Activated CD8-positive, alpha-beta T cell treated with anti-CD3 and anti-CD28 coated beads, Interleukin-2, amount 10 ng/mL, durations not matched to agents 7 days and 5 days (primary cell): ENCODE measurements around the gene FDXR. TPM values are rescaled to one million over a fixed set of nuclear protein-coding genes. Genes with fewer than 3 reads are reported as not detected.
"Not testable (repeated sequence)": the region's sequence is repeated elsewhere in the genome, so short reads cannot be mapped to it uniquely, and the experiment has no call there.

ENCODE experiments used
- ATAC-seq: fragments of 150-1000 bp; cut with Tn5 transposase; one replicate; pipeline ENCODE4 v1.10.0; 2021; ENCODE audit warnings: moderate library complexity
- CTCF ChIA-PET: fragments of 350-600 bp; sonication (Branson Sonifier 250); formaldehyde crosslinking; loops from one replicate; lab custom pipeline; 2021; ENCODE audit warnings: antibody characterized with exemption; lab: Charles Lee
- POLR2A ChIA-PET: fragments of 350-600 bp; sonication (Branson Sonifier 250); formaldehyde crosslinking; loops from one replicate; lab custom pipeline; 2021; ENCODE audit warnings: antibody characterized with exemption; lab: Charles Lee
- DNase-seq: peaks from one replicate; pipeline ENCODE4 v3.0.0-alpha.2; 2020
- H3K27ac Mint-ChIP-seq: one replicate; pipeline ENCODE4 v1.8.0; 2021; ENCODE audit warnings: mild to moderate bottlenecking, mixed read lengths
- H3K27me3 Mint-ChIP-seq: one replicate; pipeline ENCODE4 v1.8.0; 2021; ENCODE audit warnings: low read depth, mixed read lengths
- H3K36me3 Mint-ChIP-seq: one replicate; pipeline ENCODE4 v1.8.0; 2021; ENCODE audit warnings: low read depth, mixed read lengths
- H3K4me1 Mint-ChIP-seq: one replicate; pipeline ENCODE4 v1.8.0; 2021; ENCODE audit warnings: low read depth, mixed read lengths
- H3K4me3 Mint-ChIP-seq: one replicate; pipeline ENCODE4 v1.8.0; 2021; ENCODE audit warnings: mild to moderate bottlenecking, mixed read lengths
- H3K9me3 Mint-ChIP-seq: one replicate; pipeline ENCODE4 v1.8.0; 2022; ENCODE audit warnings: mixed read lengths; ENCODE audit not compliant: insufficient read depth
- total RNA-seq, 2 experiments: library from RNA; stranded (reverse); gene quantifications; one replicate each; pipeline ENCODE4 v1.2.3, GENCODE V29; 2021

Gene FDXR
- total RNA-seq, 2 experiments from 2014 or later: 29.5 to 35.5 TPM

DNA sequence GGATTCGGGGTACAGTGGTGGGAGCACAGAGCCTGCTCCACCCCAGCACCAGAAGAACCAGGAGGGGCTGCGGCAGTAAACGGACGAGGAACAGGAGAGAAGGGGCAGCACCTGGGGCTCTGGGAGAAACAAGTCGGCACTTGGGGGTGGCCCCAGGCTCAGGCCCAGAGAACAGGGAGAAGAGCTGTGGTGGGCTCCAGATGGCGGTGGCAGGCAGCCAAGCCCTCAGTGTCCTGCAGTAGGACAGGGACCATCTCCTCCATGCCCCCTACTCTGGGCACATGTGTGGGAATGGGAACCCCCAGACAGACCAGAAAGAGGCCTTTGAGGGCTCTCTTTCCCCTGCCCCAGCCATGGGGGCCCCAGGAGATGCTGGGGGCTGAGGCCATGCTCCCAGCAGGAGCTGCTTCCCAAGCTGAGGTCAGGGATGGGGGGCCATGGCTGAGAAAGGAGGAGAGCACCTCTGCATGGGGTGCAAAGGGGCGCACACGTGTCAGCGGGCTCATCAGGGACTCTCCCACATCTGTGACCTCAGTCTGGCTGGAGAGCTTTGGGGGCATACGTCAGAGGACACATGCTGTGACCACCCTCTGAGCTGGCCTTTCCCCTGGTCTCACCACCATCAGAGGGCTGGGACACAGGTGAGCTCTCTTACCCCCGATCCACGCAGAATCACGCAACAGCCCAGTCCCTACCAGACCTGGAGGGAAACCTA is 43.5 kb upstream of the FDXR start:
- H3K4me1 Mint-ChIP-seq: no peaks in the 10 kb centered on the region
- H3K27ac Mint-ChIP-seq: no peak overlapping the region
- ATAC-seq: no peak
- CTCF ChIA-PET: no interaction called here
- peaks cover 6% of the 10 kb centered on the region for H3K27me3 Mint-ChIP-seq
- H3K4me3 Mint-ChIP-seq: no peak overlapping the region
- no peaks in the 10 kb centered on the region for H3K36me3 Mint-ChIP-seq
- no peaks in the 10 kb centered on the region for H3K9me3 Mint-ChIP-seq
- no peak for DNase-seq
- POLR2A ChIA-PET: no interaction called here

GRCh38 chr17:74911423-74911822 is 38.6 kb upstream of the FDXR start:
- H3K27me3 Mint-ChIP-seq, CTCF ChIA-PET, POLR2A ChIA-PET, H3K36me3 Mint-ChIP-seq, H3K27ac Mint-ChIP-seq, ATAC-seq, H3K4me3 Mint-ChIP-seq, H3K9me3 Mint-ChIP-seq, DNase-seq, H3K4me1 Mint-ChIP-seq: not testable (repeated sequence)

DNA sequence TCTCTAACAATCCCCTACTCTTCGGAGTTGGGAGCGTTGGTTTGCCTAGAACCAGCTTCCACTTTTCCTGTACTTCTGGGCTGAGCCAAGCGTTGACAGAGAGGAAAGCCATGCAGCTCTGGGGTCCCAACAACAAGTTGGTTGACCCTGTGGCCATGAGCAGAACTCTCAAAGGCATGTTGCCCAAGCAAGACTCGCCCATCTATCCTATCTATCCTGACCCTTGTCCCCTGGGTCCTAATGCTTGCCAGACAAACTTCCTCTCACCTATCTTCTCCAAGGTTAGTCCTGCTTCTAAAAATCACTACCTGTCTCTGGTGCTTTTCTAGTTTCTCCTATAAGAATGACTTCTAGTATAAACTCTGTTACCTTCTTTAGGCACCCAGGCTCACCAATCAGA is 36.3 kb upstream of the FDXR start:
- H3K36me3 Mint-ChIP-seq, DNase-seq, H3K4me1 Mint-ChIP-seq, CTCF ChIA-PET, H3K9me3 Mint-ChIP-seq, H3K27ac Mint-ChIP-seq, POLR2A ChIA-PET, H3K27me3 Mint-ChIP-seq, ATAC-seq, H3K4me3 Mint-ChIP-seq: not testable (repeated sequence)

- DNase-seq: no peak
- CTCF ChIA-PET: interaction anchor here (1.6 kb wide), 1 partner anchor 16 kb away, joined by 6 read pairs; the partner anchor contains the start of genes OTOP2 and USH1G
- no peak overlapping the region for H3K4me3 Mint-ChIP-seq
- POLR2A ChIA-PET: no interaction called here
- H3K9me3 Mint-ChIP-seq: no peaks in the 10 kb centered on the region
- no peaks in the 10 kb centered on the region for H3K36me3 Mint-ChIP-seq
- ATAC-seq: no peak
- no peaks in the 10 kb centered on the region for H3K4me1 Mint-ChIP-seq
- H3K27me3 Mint-ChIP-seq: peaks cover 7% of the 10 kb centered on the region
- H3K27ac Mint-ChIP-seq: no peak overlapping the region
Observed at GRCh38 chr17:74907012-74907411, 34.2 kb upstream of the FDXR start.

DNA sequence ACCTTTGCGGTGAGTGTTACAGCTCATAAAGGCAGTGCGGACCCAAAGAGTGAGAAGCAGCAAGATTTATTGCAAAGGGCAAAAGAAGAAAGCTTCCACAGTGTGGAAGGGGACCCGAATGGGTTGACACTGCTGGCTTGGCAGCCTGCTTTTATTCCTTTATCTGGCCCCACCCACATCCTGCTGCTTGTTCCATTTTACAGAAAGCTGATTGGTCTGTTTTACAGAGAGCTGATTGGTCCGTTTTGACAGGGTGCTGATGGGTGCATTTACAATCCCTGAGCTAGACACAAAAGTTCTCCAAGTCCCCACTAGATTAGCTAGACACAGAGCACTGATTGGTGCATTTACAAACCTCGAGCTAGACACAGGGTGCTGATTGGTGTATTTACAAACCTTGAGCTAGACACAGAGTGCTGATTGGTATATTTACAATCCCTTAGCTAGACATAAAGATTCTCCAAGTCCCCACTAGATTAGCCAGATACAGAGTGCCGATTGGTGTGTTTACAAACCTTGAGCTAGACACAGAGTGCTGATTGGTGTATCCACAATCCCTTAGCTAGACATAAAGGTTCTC is 33.5 kb upstream of the FDXR start:
- not testable (repeated sequence) for H3K9me3 Mint-ChIP-seq, H3K36me3 Mint-ChIP-seq, H3K27me3 Mint-ChIP-seq, ATAC-seq, H3K4me3 Mint-ChIP-seq, H3K4me1 Mint-ChIP-seq
- peak; percentile 32 for DNase-seq
- ChIA-PET POLR2A (interaction anchor here (0.6 kb wide), 1 partner anchor 119 kb away, joined by 3 read pairs; no protein-coding TSS in a partner anchor), CTCF (interaction anchor here (1.2 to 1.6 kb wide), 2 partner anchors 17 to 55 kb away, joined by 3 to 6 read pairs; partner anchors contain the start of genes OTOP2 and USH1G)
- peak overlapping the region; percentile 25 for H3K27ac Mint-ChIP-seq

GRCh38 chr17:74904687-74905409 is 32.1 kb upstream of the FDXR start:
- no peaks in the 10 kb centered on the region for H3K36me3 Mint-ChIP-seq
- ChIA-PET CTCF (no interaction called here), POLR2A (no interaction called here)
- no peaks in the 10 kb centered on the region for H3K9me3 Mint-ChIP-seq
- H3K4me1 Mint-ChIP-seq: no peaks in the 10 kb centered on the region
- no peak overlapping the region for H3K4me3 Mint-ChIP-seq
- H3K27ac Mint-ChIP-seq: no peak overlapping the region
- peaks cover 8% of the 10 kb centered on the region for H3K27me3 Mint-ChIP-seq
- no peak for DNase-seq
- no peak for ATAC-seq

DNA sequence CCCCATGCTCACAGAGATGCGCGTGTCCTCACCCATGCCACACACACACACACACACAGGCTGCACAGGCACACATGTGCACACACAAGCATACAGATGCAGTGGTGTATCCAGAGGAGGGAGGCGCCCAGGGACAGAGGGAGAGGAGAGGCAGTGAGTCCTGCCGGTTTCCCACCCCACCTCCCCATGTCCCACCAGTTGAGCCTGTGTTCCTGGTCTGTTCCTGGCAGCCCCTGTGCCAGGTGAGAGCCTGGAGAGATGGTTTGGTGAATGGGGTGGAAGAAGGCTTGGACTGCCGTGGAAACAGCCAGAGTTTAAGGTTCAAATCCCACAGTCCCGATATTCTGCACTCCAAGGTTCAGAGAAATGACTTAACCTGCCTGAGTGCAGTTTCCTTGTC is 30.9 kb upstream of the FDXR start:
- no peaks in the 10 kb centered on the region for H3K9me3 Mint-ChIP-seq
- peaks cover 12% of the 10 kb centered on the region for H3K27me3 Mint-ChIP-seq
- CTCF ChIA-PET: interaction anchor here (1.0 kb wide), 1 partner anchor 58 kb away, joined by 3 read pairs; no protein-coding TSS in a partner anchor
- H3K4me3 Mint-ChIP-seq: no peak overlapping the region
- POLR2A ChIA-PET: no interaction called here
- no peak for DNase-seq
- H3K4me1 Mint-ChIP-seq: no peaks in the 10 kb centered on the region
- ATAC-seq: no peak
- H3K36me3 Mint-ChIP-seq: no peaks in the 10 kb centered on the region
- H3K27ac Mint-ChIP-seq: no peak overlapping the region

DNA sequence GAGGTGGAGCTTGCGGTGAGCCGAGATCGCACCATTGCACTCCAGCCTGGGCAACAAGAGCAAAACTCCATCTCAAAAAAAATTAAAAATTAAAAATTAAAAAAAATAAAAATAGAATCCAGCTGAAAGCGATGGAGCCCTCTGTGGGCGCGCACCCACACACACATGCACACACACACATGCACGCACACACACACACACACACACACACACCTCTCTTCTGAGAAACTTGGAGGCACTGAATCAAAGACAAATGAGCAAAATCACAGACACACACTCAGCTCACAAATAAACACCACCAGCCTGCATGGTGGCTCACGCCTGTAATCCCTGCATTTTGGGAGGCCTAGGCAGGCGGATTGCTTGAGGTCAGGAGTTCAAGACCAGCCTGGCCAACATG is 30.2 kb upstream of the FDXR start:
- no peak overlapping the region for H3K27ac Mint-ChIP-seq
- no peak for ATAC-seq
- peaks cover 14% of the 10 kb centered on the region for H3K27me3 Mint-ChIP-seq
- CTCF ChIA-PET: interaction anchor here (1.0 kb wide), 1 partner anchor 59 kb away, joined by 3 read pairs; no protein-coding TSS in a partner anchor
- POLR2A ChIA-PET: no interaction called here
- H3K4me1 Mint-ChIP-seq: no peaks in the 10 kb centered on the region
- no peak for DNase-seq
- no peaks in the 10 kb centered on the region for H3K36me3 Mint-ChIP-seq
- H3K9me3 Mint-ChIP-seq: no peaks in the 10 kb centered on the region
- H3K4me3 Mint-ChIP-seq: no peak overlapping the region

DNA sequence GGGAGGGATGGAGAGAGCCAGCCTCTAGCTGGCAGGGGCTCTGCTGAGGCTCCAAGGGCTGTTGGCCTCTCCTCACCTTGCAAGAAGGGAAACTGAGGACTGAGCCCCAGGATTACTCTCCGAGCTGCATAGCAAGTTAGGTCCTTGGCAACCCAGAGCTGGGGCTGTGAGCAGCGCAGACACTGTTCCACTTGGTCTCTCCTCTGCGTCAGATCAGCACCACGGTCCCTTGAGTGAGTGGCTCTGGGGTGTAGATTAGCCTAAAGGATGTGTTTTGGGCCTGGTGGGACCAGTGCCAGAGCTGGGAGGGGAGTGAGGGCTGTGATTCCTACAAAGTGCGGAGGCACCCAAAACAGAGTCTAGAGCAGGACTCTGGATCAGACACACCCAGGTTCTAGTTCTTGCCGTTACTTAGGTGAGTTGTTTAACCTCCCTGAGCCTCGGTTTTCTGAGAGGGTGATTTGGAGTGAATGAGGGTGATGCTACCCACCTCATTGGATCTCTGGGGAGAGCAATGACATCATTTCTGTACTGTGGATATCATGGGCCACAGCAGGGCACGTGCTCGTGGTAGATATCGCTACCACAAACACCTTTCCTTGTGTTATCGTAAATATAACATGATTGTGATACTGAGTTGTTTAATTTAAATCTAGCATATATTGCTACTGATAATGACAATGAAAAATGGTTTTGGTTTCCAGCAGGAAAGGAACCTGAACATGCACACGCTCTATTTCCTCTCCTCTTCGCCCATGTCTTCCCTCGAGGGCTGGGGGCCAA is 28.8 kb upstream of the FDXR start:
- ATAC-seq: no peak
- Mint-ChIP-seq H3K9me3 (no peaks in the 10 kb centered on the region), H3K4me1 (no peaks in the 10 kb centered on the region), H3K4me3 (no peak overlapping the region), H3K36me3 (no peaks in the 10 kb centered on the region), H3K27me3 (peaks cover 21% of the 10 kb centered on the region), H3K27ac (no peak overlapping the region)
- DNase-seq: no peak
- POLR2A ChIA-PET: no interaction called here
- CTCF ChIA-PET: interaction anchor here (1.2 kb wide), 1 partner anchor 60 kb away, joined by 3 read pairs; no protein-coding TSS in a partner anchor

- no peak for DNase-seq
- Mint-ChIP-seq H3K36me3 (no peaks in the 10 kb centered on the region), H3K27me3 (peaks cover 29% of the 10 kb centered on the region), H3K27ac (no peak overlapping the region), H3K4me1 (no peaks in the 10 kb centered on the region), H3K4me3 (no peak overlapping the region), H3K9me3 (no peaks in the 10 kb centered on the region)
- CTCF ChIA-PET: no interaction called here
- no peak for ATAC-seq
- POLR2A ChIA-PET: no interaction called here
Observed at GRCh38 chr17:74900208-74900607, 27.4 kb upstream of the FDXR start.

- Mint-ChIP-seq H3K27ac (no peak overlapping the region), H3K4me3 (no peak overlapping the region), H3K9me3 (no peaks in the 10 kb centered on the region), H3K27me3 (peaks cover 37% of the 10 kb centered on the region), H3K4me1 (peaks cover 3% of the 10 kb centered on the region), H3K36me3 (no peaks in the 10 kb centered on the region)
- DNase-seq (no peak), ATAC-seq (no peak)
- ChIA-PET POLR2A (no interaction called here), CTCF (no interaction called here)
Observed at GRCh38 chr17:74898376-74898946, 25.7 kb upstream of the FDXR start.
